Inferior parietal cortex (tissue), 1 donor: ENCODE data around the gene TTC21A.
A peak's percentile ranks its signal among the peaks of the same experiment; 100 is the strongest.

ENCODE experiments used
- DNase-seq: peaks from one replicate; pipeline ENCODE4 v3.0.0-alpha.2; 2016; ENCODE audit errors: extremely low spot score

The TTC21A gene

DNA sequence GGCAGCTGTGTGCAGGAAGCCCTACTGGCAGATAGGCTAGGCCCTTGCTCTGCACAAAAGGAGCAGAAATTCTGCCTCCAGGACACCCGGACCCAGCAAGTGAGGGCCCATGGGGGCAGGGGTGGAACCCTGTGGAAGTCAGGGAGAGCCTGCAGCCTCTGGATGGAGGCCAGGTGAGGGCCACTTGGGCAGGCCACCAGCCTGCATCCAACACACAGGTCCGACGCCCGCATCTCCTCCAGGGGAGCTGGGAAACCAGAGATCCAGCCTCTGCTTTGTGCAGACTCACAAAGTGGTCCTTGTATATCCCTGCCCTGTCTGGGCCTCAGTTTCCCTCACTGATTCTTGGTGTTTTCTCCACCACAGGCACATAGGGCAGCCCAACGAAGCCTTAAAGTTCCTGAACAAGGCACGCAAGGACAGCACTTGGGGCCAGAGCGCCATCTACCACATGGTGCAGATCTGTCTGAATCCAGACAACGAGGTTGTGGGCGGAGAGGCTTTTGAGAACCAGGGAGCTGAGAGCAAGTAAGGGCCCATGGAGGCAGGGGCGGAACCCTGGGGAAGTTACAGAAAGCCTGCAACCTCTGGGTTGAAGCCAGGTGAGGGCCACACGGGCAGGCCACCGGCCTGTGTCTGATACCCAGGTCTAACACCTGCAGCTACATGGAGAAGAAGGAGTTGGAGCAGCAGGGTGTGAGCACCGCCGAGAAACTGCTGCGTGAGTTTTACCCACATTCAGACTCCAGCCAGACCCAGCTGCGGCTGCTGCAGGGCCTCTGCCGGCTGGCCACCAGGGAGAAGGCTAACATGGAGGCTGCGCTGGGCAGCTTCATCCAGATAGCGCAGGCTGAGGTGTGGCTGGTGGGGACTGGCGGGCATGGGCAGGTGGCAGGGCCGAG lies 29.3 kb downstream of the TTC21A start:
- no peak for DNase-seq

DNA sequence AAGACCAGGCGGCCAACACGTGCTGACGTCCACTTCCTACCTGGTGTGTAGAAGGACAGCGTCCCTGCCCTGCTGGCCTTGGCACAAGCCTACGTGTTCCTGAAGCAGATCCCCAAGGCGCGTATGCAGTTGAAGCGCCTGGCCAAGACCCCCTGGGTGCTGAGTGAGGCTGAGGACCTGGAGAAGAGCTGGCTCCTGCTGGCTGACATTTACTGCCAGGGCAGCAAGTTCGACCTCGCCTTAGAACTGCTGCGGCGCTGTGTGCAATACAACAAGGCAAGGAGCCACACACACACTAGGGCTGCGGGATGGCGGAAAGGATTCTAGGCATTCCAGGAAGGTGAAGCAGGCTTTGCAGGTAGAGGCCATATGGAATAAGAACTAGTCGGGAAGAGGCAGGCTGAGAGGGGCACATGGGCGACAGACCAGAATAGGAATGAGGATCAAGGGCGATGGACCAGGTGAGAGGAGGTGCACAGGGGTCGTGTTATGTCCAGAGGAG lies 30.0 kb downstream of the TTC21A start:
- DNase-seq: no peak

- no peak for DNase-seq
Observed at GRCh38 chr3:39137991-39138803, 30.7 kb downstream of the TTC21A start.

DNA sequence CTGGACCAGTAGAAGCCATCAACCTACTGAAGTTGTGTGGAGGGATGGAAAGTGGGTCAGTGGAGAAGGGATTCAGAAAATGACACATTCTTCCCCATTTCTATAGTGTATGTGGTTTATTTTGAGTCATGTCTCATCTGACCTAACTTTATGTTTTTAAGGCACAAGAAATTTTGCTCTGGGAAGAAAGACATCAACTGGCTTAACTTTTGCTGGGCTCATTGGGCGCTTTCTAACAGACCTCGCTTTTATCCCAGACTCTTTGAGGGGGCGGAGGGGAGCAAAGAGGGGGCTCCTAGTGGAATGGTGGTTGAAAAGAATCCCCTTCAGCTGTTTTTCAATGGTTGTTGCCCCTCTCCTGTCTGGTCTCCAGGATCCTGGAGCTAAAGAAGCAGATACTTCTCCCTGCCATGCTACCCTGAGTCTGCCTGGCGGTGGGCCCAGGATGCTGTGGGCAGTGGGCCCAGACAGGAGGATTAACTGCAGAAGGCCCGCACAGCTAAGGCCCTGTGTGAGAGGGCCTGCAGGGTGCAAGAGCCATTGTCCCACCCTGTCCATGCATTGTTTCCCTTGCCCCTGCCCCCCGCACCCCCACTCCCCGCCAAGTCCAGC lies 31.4 kb downstream of the TTC21A start:
- no peak for DNase-seq

DNA sequence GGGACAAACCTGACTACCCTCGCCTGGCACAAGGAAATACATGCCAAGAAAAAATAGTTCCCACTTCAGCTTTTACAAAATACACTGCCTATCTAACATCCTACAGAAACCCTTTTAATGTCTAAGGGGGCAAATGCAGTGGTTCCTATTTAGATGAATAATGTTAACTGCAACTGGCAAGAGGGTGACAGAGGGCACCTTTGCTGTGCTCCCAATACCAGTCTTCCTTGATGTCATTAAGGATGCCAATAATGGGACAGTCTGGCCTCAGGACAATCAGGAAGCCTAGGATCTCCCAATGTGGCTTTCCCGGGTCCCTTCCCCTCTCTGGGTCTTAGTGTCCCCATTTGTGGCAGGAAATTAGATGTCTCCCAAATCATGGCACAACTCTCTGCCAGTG lies 32.0 kb downstream of the TTC21A start:
- no peak for DNase-seq

DNA sequence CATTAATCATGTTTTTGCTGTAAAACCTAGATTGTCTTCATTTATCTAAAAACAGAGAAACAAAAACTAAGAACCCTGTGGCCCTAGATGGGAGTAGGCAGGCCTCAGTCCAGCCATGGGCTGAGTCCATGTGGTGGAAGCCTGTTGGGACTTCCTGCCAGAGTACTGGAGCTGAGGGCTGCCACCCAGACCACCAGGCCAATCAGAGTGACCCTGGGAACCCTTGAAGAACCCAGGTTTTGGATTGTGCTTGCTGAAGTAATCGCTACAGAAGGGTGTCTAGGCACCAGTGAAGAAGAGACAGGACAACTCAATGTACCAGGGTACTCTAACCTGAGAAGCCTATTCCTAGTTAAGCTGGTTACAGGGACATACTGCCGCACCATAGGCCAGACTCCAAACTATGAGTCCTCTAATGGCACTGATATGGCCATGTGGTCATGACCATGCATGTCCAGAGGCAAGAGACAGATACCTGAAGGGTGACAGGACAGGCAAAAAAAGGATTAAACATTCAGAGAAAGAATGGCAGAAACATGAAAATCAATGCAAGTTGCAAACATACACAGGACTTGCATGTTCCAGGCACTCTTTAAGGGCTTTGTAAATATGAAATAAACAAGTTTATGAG lies 33.0 kb downstream of the TTC21A start:
- DNase-seq: no peak

- DNase-seq: no peak
Observed at GRCh38 chr3:39141171-39141995, 33.9 kb downstream of the TTC21A start.

- no peak for DNase-seq
Observed at GRCh38 chr3:39142067-39142466, 34.6 kb downstream of the TTC21A start.

- no peak for DNase-seq
Observed at GRCh38 chr3:39143051-39143885, 35.8 kb downstream of the TTC21A start.

GRCh38 chr3:39144095-39144747 lies 36.7 kb downstream of the TTC21A start:
- DNase-seq: no peak

DNA sequence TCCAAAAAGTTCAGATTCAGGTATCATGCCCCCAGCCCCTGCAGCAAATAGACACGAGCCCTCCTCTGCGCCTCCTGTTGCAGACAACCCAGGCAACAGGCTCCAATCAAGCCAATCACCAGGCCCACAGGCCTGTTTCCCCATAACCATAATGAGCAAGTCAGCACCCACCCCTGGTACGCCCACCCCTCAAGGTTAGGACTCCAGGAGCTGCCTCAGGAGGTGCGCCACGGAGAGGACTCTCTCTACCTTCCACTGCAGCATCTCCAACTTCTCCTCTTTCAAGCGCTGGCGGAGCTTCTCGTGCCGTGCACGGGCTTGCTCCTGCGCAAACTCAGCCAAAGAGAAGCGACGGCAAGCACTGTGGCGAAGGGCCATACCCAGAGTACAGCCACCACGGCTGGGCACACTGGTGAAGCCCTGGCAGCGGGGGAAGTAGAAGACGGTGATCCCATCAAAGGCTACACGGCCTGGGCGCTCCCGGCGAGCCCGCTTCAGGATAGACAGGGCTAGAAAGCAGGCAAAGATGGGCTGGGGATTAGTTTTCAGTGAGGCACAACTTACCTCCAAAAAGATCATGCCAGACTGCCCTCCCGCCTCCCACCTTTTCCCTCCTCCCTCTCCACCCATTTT lies 37.4 kb downstream of the TTC21A start:
- no peak for DNase-seq

DNA sequence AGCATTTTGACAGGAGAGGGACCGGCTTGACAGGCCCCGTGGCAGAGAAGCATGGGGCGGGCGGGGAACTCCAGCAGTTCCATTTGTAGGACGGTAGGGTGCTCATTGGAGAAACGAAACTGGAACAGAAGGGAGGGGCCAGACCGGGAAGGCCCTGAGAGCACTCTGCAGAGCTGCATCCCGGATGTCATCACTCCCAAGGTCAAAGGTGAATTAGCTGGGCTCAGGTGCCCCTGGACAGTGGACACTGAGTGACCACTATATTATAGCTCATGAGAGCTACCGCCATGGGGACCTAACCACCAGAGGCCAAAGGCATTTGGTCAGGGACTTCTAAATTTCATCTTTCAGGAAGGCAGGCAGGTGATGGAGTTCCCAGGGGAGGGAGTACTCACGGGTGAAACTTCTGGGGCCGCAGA lies 38.6 kb downstream of the TTC21A start:
- DNase-seq: no peak

- DNase-seq: peak; percentile 44
Observed at GRCh38 chr3:39146611-39147591, 39.4 kb downstream of the TTC21A start.

- DNase-seq: no peak
Observed at GRCh38 chr3:39147711-39148434, 40.4 kb downstream of the TTC21A start.

GRCh38 chr3:39148435-39149058 lies 41.1 kb downstream of the TTC21A start:
- DNase-seq: no peak

DNA sequence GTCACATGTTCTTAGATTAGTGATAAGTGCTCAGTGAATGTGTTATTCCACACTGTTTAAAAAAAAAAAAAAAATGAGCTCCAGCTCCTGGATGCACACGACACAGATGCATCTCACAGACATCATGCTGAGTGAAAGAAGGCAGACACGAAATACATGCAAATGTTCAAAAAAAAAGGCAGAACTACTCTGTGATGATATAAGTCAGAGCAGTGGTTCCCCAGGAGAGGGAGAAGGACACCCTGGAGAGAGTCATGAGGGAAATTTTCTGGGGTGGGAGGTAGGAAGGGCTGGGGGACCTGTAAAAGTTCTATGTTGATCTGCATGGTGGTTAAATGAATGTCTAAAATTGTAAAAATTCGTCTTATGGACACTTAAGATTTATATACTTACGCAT lies 41.6 kb downstream of the TTC21A start:
- no peak for DNase-seq
